Choroid plexus epithelial cell (primary cell): Measurements from ENCODE around the gene OR6T1.

Source experiments
- DNase-seq: peaks from one replicate; pipeline ENCODE4 v3.0.0-alpha.2; 2010; ENCODE audit warnings: low read depth
- H3K4me3 ChIP-seq: 2 replicates; pipeline ENCODE4 v1.5.1; 2011; ENCODE audit warnings: low read depth, mild to moderate bottlenecking, control low read depth, low read length, moderate library complexity
- CTCF ChIP-seq: conservative IDR thresholded peaks from 2 replicates; pipeline ENCODE4 v1.5.1; 2011; ENCODE audit warnings: low read depth, mild to moderate bottlenecking, control low read depth, inconsistent platforms, low read length, moderate library complexity

Gene OR6T1

GRCh38 chr11:123943738-123944137 is at the start of gene OR6T1:
TSS of gene OR6T1 (minus strand) at chr11:123943838. CDS start at chr11:123943838, 0 bp downstream.
- no peak within 1 kb of the TSS for H3K4me3 ChIP-seq
- TF ChIP-seq CTCF = no peak
- DNase-seq = no peak

GRCh38 chr11:123979311-123979710 is 35.7 kb upstream of the OR6T1 start:
- no peak overlapping the region for H3K4me3 ChIP-seq
- no peak for DNase-seq
- no peak for TF ChIP-seq CTCF

GRCh38 chr11:123977731-123978347 is 34.2 kb upstream of the OR6T1 start, which contains the start of gene OR10S1:
TSS of gene OR10S1 (minus strand) at chr11:123977781. CDS start at chr11:123977664, 117 bp downstream.
- no peak within 1 kb of the TSS for H3K4me3 ChIP-seq
- no peak for TF ChIP-seq CTCF
- no peak for DNase-seq

GRCh38 chr11:123976770-123977560 is 33.3 kb upstream of the OR6T1 start:
- no peak for DNase-seq
- no peak for TF ChIP-seq CTCF
- no peak overlapping the region for H3K4me3 ChIP-seq

GRCh38 chr11:123973816-123974215 is 30.2 kb upstream of the OR6T1 start:
- no peak overlapping the region for H3K4me3 ChIP-seq
- no peak for TF ChIP-seq CTCF
- DNase-seq = peak; percentile 72

GRCh38 chr11:123956752-123957151 is 13.1 kb upstream of the OR6T1 start:
- no peak for DNase-seq
- TF ChIP-seq CTCF = no peak
- no peak overlapping the region for H3K4me3 ChIP-seq
